B cell (primary cell): Measurements from ENCODE around the gene RAB10. TPM values are rescaled to one million over a fixed set of nuclear protein-coding genes. Genes with fewer than 3 reads are reported as not detected.
"Not testable (repeated sequence)": the region's sequence is repeated elsewhere in the genome, so short reads cannot be mapped to it uniquely, and the experiment has no call there.

Experiments
- ATAC-seq: fragments of 200-7000 bp; cut with Tn5 transposase; one replicate; pipeline ENCODE4 v1.10.0; 2021; ENCODE audit warnings: low read depth, mild to moderate bottlenecking, moderate number of reproducible peaks, moderate library complexity
- CTCF ChIA-PET: fragments of 350-600 bp; sonication (Branson Sonifier 250); formaldehyde crosslinking; loops from one replicate; lab custom pipeline; 2021; ENCODE audit warnings: antibody characterized with exemption, inconsistent platforms; lab: Charles Lee
- POLR2A ChIA-PET: fragments of 350-600 bp; sonication (Branson Sonifier 250); formaldehyde crosslinking; loops from one replicate; lab custom pipeline; 2021; ENCODE audit warnings: antibody characterized with exemption; lab: Charles Lee
- DNase-seq: peaks from one replicate; pipeline ENCODE4 v3.0.0; 2013
- H2AFZ ChIP-seq: 2 replicates; pipeline ENCODE4 v1.6.1; 2012; ENCODE audit warnings: mild to moderate bottlenecking, low read depth, low read length; ENCODE audit not compliant: insufficient read depth, poor library complexity, severe bottlenecking
- H3K27ac ChIP-seq, 2 donors: 1 replicate in 1 of 2; 2 replicates in 1 of 2; pipeline ENCODE4 v1.5.1; 2012 to 2013; ENCODE audit warnings: low read length in 2 of 2, mild to moderate bottlenecking in 2 of 2, moderate library complexity in 1 of 2
- H3K27me3 ChIP-seq, 4 experiments: fragments of 200-600 bp in 1 of 4; sonication (generic) in 1 of 4; replicated peaks in 1 of 4; 1 replicate in 2 of 4; 2 replicates in 2 of 4; pipeline versions ENCODE4 v1.6.1 to v1.7.0; 2013 to 2016; ENCODE audit warnings: low read length in 3 of 4, mild to moderate bottlenecking in 2 of 4, mixed read lengths in 1 of 4, moderate library complexity in 1 of 4; ENCODE audit not compliant: insufficient read depth in 4 of 4, control insufficient read depth in 3 of 4; ENCODE audit errors: control extremely low read depth in 1 of 4
- H3K36me3 ChIP-seq, 2 experiments: replicated peaks in 1 of 2; 1 replicate in 1 of 2; 2 replicates in 1 of 2; pipeline versions ENCODE4 v1.6.1 to v1.7.1; 2013; ENCODE audit warnings: low read length in 1 of 2; ENCODE audit not compliant: insufficient read depth in 2 of 2, control insufficient read depth in 1 of 2; ENCODE audit errors: control extremely low read depth in 1 of 2, extremely low read depth in 1 of 2
- H3K4me1 ChIP-seq, 2 donors: fragments of 200-600 bp in 1 of 2; sonication (generic) in 1 of 2; 1 replicate in 1 of 2; 2 replicates in 1 of 2; pipeline versions ENCODE4 v1.5.1 to v1.6.1; 2013 to 2017; ENCODE audit warnings: low read length in 2 of 2; ENCODE audit not compliant: control insufficient read depth in 2 of 2, insufficient read depth in 2 of 2
- H3K4me2 ChIP-seq: replicated peaks from 2 replicates; pipeline ENCODE3; 2012; ENCODE audit warnings: mild to moderate bottlenecking, low read depth, low read length; ENCODE audit not compliant: poor library complexity, severe bottlenecking
- H3K4me3 ChIP-seq, 5 experiments: fragments of 200-600 bp in 1 of 5; sonication (generic) in 1 of 5; 1 replicate in 3 of 5; 2 replicates in 2 of 5; pipeline versions ENCODE4 v1.5.1 to v1.7.0; 2011 to 2016; ENCODE audit warnings: low read length in 4 of 5, mild to moderate bottlenecking in 4 of 5, low read depth in 2 of 5, control low read depth in 1 of 5, moderate library complexity in 1 of 5; ENCODE audit not compliant: insufficient read depth in 1 of 5; ENCODE audit errors: control extremely low read depth in 1 of 5, extremely low read depth in 1 of 5
- H3K79me2 ChIP-seq: fragments of 200-600 bp; sonication (generic); one replicate; pipeline ENCODE4 v1.6.0; 2016; ENCODE audit warnings: low read length; ENCODE audit not compliant: control insufficient read depth, insufficient read depth
- H3K9ac ChIP-seq: fragments of 200-600 bp; sonication (generic); 2 replicates; pipeline ENCODE4 v1.6.1; 2017; ENCODE audit warnings: mild to moderate bottlenecking, low read length, moderate library complexity
- H3K9me3 ChIP-seq, 3 donors: one replicate each; pipeline versions ENCODE4 v1.6.1 to v1.7.1; 2013; ENCODE audit warnings: low read length in 2 of 3; ENCODE audit not compliant: control insufficient read depth in 2 of 3, insufficient read depth in 1 of 3; ENCODE audit errors: control extremely low read depth in 1 of 3
- H4K20me1 ChIP-seq: 2 replicates; pipeline ENCODE4 v1.6.0; 2012; ENCODE audit warnings: mild to moderate bottlenecking, low read length; ENCODE audit not compliant: insufficient read depth, control insufficient read depth, poor library complexity, severe bottlenecking
- H3K27ac Mint-ChIP-seq: one replicate; pipeline ENCODE4 v1.8.0; 2021; ENCODE audit warnings: mixed read lengths
- H3K27me3 Mint-ChIP-seq: one replicate; pipeline ENCODE4 v1.8.0; 2021; ENCODE audit warnings: mixed read lengths
- H3K4me1 Mint-ChIP-seq: one replicate; pipeline ENCODE4 v1.8.0; 2021; ENCODE audit warnings: mixed read lengths
- H3K4me3 Mint-ChIP-seq: one replicate; pipeline ENCODE4 v1.8.0; 2021; ENCODE audit warnings: mixed read lengths
- H3K9me3 Mint-ChIP-seq: one replicate; pipeline ENCODE4 v1.8.0; 2022; ENCODE audit warnings: mixed read lengths; ENCODE audit not compliant: insufficient read depth
- EZH2 ChIP-seq: IDR thresholded peaks from 2 replicates; pipeline ENCODE4 v1.6.1; 2012; ENCODE audit warnings: borderline replicate concordance, low read depth, mild to moderate bottlenecking, moderate library complexity, low read length; ENCODE audit not compliant: insufficient read depth, poor library complexity, severe bottlenecking
- WGBS: methylation state at CpG from one replicate; pipeline ENCODE4 v1.1.5; 2013; ENCODE audit warnings: missing lambda C conversion rate; ENCODE audit not compliant: insufficient coverage; 5-methylcytosine and 5-hydroxymethylcytosine counted together
- intact Hi-C: fragments of 100-400 bp; cut with micrococcal nuclease; formaldehyde crosslinking; loops from one replicate; pipeline ENCODE4 v1.10.0; 2022
- polyA plus RNA-seq: library from polyadenylated mRNA; depleted of rRNA; stranded (reverse); fragments of >200 nt; gene quantifications from 2 replicates; pipeline ENCODE4 v1.2.3, GENCODE V29; 2012
- total RNA-seq, 2 donors: library from RNA; stranded (reverse); fragments of 120-200 nt in 1 of 2; gene quantifications; 1 replicate in 1 of 2; 2 replicates in 1 of 2; pipeline versions ENCODE4 v1.2.3 to v1.2.4, GENCODE V29; 2013 to 2022
- TF ChIP-seq, protein P1 (sequence below): fragments of 200-600 bp; IDR thresholded peaks from one replicate; pipeline ENCODE4 v1.8.0; 2022; ENCODE audit warnings: antibody characterized with exemption, mild to moderate bottlenecking

RAB10 gene
- total and polyA plus RNA-seq, 2 donors (not counting 1 experiment from before 2014, with no cell fraction given), result 21.7 to 66.7 TPM

DNA sequence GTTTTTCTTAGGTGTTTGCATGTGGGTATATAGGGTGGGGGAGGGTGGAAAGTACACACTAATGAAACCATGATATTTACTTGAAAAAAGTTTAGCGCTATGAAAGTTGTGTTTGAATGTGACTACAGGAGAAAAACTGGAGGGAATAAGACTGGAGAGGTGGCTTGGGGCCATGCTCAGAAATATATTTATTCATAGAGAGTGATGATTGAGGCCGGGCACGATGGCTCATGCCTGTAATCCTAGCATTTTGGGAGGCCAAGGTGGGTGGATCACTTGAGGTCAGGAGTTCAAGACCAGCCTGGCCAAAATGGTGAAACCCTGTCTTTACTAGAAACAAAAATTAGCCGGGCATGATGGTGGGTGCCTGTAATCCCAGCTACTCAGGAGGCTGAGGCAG is 55.0 kb downstream of the RAB10 start:
- H3K4me1 Mint-ChIP-seq, result peaks cover 44% of the 10 kb centered on the region
- H3K36me3 ChIP-seq, H3K4me3 Mint-ChIP-seq, H3K4me3 ChIP-seq, H3K27me3 Mint-ChIP-seq, DNase-seq, POLR2A ChIA-PET, H3K27me3 ChIP-seq, H3K27ac Mint-ChIP-seq, H3K9ac ChIP-seq, H3K4me1 ChIP-seq, H3K9me3 ChIP-seq, H2AFZ ChIP-seq, H3K27ac ChIP-seq, H3K4me2 ChIP-seq, H3K9me3 Mint-ChIP-seq, ATAC-seq: not testable (repeated sequence)
- 97% methylated on average over 4 of the region's 4 CpGs for WGBS
- intact Hi-C loops, result loop anchor here (1.0 to 5.0 kb wide), 2 partner anchors 56 to 488 kb away; no protein-coding TSS in a partner anchor
- Histone ChIP-seq H4K20me1 (peaks cover 43% of the 10 kb centered on the region), H3K79me2 (peaks cover 64% of the 10 kb centered on the region)
- CTCF ChIA-PET, result interaction anchor here (0.6 to 2.2 kb wide), 4 partner anchors 56 to 185 kb away, joined by 3 to 9 read pairs (median 3); no protein-coding TSS in a partner anchor

DNA sequence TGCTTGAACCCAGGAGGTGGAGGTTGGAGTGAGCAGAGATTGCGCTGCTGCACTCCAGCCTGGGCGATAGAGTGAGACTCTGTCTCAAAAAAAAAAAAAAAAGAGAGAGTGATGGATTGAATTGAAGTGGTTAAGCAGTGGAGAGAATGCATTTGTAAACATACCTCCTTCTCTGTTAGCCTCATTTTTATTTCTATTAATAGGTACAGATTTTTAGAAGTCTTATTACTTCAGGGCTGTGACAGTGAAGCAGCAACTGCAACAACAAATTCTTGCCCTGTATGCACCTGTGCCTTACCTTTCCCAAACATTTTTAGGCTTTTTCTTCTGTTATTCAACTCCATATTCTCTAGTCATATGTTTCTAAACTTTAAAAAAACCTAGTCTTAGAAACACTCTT is 55.5 kb downstream of the RAB10 start:
- intact Hi-C loops, result loop anchor here (5.0 kb wide), 1 partner anchor 488 kb away; no protein-coding TSS in a partner anchor
- H3K27ac Mint-ChIP-seq, result no peak overlapping the region
- H3K4me3 ChIP-seq, result no peak overlapping the region
- ChIA-PET CTCF (interaction anchor here (0.6 to 2.2 kb wide), 3 partner anchors 96 to 185 kb away, joined by 3 to 9 read pairs (median 3); no protein-coding TSS in a partner anchor), POLR2A (no interaction called here)
- H3K9ac ChIP-seq, result no peak overlapping the region
- no peaks in the 10 kb centered on the region for H3K27me3 Mint-ChIP-seq
- ATAC-seq, result no peak
- peaks cover 42% of the 10 kb centered on the region for H3K4me1 Mint-ChIP-seq
- H4K20me1 ChIP-seq, result peaks cover 43% of the 10 kb centered on the region
- H3K27me3 ChIP-seq, result no peaks in the 10 kb centered on the region
- no peak overlapping the region for H3K4me2 ChIP-seq
- no peaks in the 10 kb centered on the region for H3K4me1 ChIP-seq
- H2AFZ ChIP-seq, result no peak overlapping the region
- no peaks in the 10 kb centered on the region for H3K9me3 ChIP-seq
- H3K4me3 Mint-ChIP-seq, result no peak overlapping the region
- H3K79me2 ChIP-seq, result peaks cover 65% of the 10 kb centered on the region
- no peak for DNase-seq
- TF ChIP-seq, protein P1, sequence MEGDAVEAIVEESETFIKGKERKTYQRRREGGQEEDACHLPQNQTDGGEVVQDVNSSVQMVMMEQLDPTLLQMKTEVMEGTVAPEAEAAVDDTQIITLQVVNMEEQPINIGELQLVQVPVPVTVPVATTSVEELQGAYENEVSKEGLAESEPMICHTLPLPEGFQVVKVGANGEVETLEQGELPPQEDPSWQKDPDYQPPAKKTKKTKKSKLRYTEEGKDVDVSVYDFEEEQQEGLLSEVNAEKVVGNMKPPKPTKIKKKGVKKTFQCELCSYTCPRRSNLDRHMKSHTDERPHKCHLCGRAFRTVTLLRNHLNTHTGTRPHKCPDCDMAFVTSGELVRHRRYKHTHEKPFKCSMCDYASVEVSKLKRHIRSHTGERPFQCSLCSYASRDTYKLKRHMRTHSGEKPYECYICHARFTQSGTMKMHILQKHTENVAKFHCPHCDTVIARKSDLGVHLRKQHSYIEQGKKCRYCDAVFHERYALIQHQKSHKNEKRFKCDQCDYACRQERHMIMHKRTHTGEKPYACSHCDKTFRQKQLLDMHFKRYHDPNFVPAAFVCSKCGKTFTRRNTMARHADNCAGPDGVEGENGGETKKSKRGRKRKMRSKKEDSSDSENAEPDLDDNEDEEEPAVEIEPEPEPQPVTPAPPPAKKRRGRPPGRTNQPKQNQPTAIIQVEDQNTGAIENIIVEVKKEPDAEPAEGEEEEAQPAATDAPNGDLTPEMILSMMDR, result no peak
- TF ChIP-seq EZH2, result no peak
- peaks cover 1 to 7% of the 10 kb centered on the region in 2 experiments for H3K36me3 ChIP-seq
- no peaks in the 10 kb centered on the region for H3K9me3 Mint-ChIP-seq
- WGBS, result no CpG with 5 or more reads among the region's 2 CpGs
- H3K27ac ChIP-seq, result no peak overlapping the region
